IPS-20b (cell line): ENCODE data around the gene CROT.
"Not testable (repeated sequence)": the region's sequence is repeated elsewhere in the genome, so short reads cannot be mapped to it uniquely, and the experiment has no call there.

ENCODE experiments used
- H3K27ac ChIP-seq: one replicate; pipeline ENCODE4 v1.5.1; 2013; ENCODE audit warnings: low read length
- H3K27me3 ChIP-seq: 2 replicates; pipeline ENCODE4 v1.6.1; 2013; ENCODE audit warnings: mild to moderate bottlenecking, low read length, inconsistent platforms; ENCODE audit not compliant: insufficient read depth
- H3K36me3 ChIP-seq: 2 replicates; pipeline ENCODE4 v1.6.1; 2013; ENCODE audit warnings: low read depth, mild to moderate bottlenecking, inconsistent platforms, low read length, moderate library complexity; ENCODE audit not compliant: insufficient read depth
- H3K4me1 ChIP-seq: 2 replicates; pipeline ENCODE4 v1.6.1; 2013; ENCODE audit warnings: mild to moderate bottlenecking, control low read depth, inconsistent platforms, low read length, moderate library complexity; ENCODE audit not compliant: insufficient read depth
- H3K4me3 ChIP-seq: 2 replicates; pipeline ENCODE4 v1.5.1; 2013; ENCODE audit warnings: mild to moderate bottlenecking, low read length, inconsistent platforms
- H3K9ac ChIP-seq: 2 replicates; pipeline ENCODE4 v1.6.1; 2013; ENCODE audit warnings: low read depth, mild to moderate bottlenecking, inconsistent platforms, low read length, moderate library complexity
- H3K9me3 ChIP-seq: 2 replicates; pipeline ENCODE4 v1.6.1; 2013; ENCODE audit warnings: mild to moderate bottlenecking, low read depth, low read length, inconsistent platforms; ENCODE audit not compliant: insufficient read depth

Gene CROT, protein sequence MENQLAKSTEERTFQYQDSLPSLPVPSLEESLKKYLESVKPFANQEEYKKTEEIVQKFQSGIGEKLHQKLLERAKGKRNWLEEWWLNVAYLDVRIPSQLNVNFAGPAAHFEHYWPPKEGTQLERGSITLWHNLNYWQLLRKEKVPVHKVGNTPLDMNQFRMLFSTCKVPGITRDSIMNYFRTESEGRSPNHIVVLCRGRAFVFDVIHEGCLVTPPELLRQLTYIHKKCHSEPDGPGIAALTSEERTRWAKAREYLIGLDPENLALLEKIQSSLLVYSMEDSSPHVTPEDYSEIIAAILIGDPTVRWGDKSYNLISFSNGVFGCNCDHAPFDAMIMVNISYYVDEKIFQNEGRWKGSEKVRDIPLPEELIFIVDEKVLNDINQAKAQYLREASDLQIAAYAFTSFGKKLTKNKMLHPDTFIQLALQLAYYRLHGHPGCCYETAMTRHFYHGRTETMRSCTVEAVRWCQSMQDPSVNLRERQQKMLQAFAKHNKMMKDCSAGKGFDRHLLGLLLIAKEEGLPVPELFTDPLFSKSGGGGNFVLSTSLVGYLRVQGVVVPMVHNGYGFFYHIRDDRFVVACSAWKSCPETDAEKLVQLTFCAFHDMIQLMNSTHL

DNA sequence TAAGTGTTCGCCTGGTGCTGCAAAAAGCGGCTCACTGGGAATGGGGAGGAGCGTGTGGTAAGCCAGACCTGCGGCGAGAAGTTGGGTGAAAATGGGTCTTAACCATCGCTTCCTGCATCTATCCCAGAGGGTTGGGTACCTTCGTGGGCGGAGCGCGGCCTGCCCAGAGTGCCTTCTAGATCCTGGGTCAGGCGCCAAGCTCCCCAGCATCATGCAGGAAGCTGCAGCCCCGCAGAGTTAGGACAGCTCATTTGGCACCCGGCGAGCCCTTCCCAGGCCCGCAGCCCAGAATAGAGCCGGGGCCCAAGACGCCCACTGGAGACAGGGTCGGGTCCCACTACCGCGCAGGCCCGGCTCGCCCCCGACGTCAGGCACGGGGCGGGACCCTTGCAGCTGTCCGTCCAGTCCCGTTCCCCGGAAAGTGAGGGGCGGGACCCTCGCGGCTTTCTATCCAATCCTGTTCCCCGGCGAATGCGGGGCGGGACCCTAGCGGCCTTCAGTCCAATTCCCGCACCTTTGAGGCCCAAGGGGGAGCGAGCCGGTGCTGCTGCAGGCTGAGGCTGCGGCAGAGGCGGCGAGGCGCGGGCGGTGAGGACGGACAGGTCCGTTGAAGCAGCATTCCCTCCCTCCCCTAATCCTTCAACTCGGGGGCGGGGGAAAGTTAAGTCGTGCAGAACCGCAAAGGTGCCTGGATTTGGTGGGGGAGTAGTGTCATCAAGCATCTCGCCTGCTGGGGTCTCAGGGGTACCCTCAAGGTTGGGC, at the start of gene CROT:
Gene CROT, plus strand, starts transcription at position 499 of the 762 bp plus-strand sequence. CDS start 3,405 bp downstream, outside the sequence.
- peaks cover 2% of the 10 kb centered on the region for H3K9me3 ChIP-seq
- peaks cover 6% of the 10 kb centered on the region; the same call in 1 of the 2 replicates for H3K27me3 ChIP-seq
- peaks cover 19% of the 10 kb centered on the region; the same call in 1 of the 2 replicates for H3K4me1 ChIP-seq
- H3K4me3 ChIP-seq = peak within 1 kb of the TSS; percentile 82
- H3K27ac ChIP-seq = no peak within 1 kb of the TSS
- peaks cover 13% of the 10 kb centered on the region; the same call in 1 of the 2 replicates for H3K36me3 ChIP-seq
- H3K9ac ChIP-seq = peak within 1 kb of the TSS; percentile 60; the same call in 1 of the 2 replicates

DNA sequence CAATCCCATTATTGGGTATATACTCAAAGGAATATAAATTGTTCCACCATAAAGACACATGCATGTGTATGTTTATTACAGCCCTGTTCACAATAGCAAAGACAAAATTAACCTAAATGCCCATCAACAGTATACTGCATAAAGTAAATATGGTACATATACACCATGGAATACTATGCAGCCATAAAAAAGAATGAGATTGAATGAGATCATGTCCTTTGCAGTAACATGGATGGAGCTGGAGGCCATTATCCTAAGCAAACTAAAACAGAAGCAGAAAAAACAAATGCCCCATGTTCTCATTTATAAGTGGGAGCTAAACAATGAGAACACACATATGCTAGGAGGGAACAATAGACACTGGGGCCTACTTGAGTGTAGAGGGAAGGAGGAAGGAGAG, 44.7 kb upstream of the CROT start:
- Histone ChIP-seq H3K27ac (no peak overlapping the region), H3K4me1 (no peaks in the 10 kb centered on the region), H3K27me3 (no peaks in the 10 kb centered on the region), H3K9ac (no peak overlapping the region), H3K36me3 (no peaks in the 10 kb centered on the region), H3K9me3 (peaks cover 4% of the 10 kb centered on the region), H3K4me3 (no peak overlapping the region)

DNA sequence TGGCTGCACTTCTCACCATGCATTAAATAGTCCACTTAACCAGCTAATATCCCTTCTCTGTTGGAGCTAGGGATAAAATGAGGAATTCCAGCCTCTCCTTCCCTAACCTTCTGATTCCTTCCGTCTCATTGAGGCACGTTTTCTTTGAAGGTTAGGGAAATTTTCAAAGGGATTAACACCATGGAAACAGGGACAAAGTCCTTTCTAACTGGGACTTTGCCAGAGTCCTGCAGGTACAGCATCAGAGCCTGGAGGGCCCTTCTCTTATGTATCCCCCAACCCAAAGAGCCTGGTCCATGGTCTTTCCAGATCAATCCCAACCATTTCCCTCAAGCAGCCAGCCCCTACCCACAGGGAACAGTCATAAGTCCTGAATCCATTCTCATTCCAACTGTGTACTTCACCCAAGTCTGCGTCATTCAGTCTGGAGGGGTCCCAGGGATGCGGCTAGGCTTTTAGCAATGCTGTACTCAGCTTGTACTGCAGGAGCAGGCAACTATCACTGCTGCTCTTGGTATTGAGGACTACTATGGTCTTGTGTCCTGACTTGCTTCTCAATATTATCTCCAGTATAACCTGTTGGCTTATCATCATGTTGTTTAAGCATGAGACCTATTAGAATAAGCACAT, 34.6 kb upstream of the CROT start:
- Histone ChIP-seq H3K27ac (no peak overlapping the region), H3K4me3 (no peak overlapping the region), H3K36me3 (no peaks in the 10 kb centered on the region), H3K4me1 (no peaks in the 10 kb centered on the region), H3K9me3 (no peaks in the 10 kb centered on the region), H3K9ac (no peak overlapping the region), H3K27me3 (no peaks in the 10 kb centered on the region)

DNA sequence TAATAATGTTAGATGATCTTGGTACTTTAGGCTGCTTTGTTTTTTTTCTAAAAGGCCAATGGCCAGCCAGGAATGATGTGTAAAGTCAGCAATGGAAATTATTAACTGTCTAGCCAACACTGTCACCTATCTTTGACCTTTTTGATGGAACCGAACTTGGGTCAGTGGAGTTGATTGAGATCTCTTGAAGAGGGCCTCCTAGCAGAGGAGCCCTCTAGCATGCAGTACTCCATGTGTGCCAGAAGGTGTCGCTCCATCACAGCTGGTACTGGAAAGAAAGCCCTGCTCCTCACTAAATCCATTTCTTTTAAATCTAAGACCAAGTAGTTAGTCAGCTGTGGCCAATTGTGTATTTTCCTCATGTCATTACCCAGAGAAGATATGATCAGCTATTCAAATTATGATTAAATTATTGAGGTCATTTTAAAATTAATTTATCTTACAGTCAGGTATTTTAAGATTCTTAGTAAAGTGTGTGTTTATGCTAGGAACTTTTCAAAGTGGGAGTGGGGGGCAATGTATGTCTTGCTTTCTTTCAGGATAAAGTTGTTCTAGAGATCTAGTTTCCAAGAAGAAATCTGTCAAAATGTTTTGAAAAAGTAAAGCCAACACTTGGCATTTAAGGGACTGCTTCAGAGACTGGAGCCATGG, 33.1 kb upstream of the CROT start:
- Histone ChIP-seq H3K4me1 (no peaks in the 10 kb centered on the region), H3K27ac (no peak overlapping the region), H3K4me3 (no peak overlapping the region), H3K27me3 (no peaks in the 10 kb centered on the region), H3K9me3 (no peaks in the 10 kb centered on the region), H3K9ac (no peak overlapping the region), H3K36me3 (no peaks in the 10 kb centered on the region)

DNA sequence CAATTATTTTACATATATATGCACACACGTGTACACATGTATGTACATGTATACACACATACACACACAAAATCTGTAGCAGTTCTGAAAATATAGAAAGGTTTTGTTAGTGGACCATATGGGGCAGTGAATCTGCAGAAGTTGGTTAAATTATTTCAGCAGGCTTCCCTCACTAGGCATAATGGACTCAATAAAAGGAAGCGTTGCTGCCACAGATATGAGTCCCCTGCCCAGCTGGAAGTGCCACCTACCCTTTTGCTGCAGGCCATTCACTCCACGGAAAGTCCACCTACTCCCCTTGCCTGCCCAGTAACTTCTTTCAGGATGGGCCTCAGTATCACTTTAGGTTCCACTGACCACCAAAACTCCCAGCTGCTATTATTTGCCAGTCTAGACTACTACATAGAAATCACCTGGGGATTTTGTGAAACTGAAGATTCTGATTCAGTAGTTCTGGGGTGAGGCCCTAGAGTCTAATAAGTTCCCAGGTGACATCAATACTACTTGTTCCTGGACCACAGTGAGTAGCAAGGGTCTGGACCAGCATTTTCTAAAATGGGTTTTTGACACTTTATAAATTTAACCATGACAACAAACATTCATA, 29.3 kb upstream of the CROT start:
- no peaks in the 10 kb centered on the region for H3K4me1 ChIP-seq
- no peak overlapping the region for H3K27ac ChIP-seq
- H3K27me3 ChIP-seq = no peaks in the 10 kb centered on the region
- no peaks in the 10 kb centered on the region for H3K36me3 ChIP-seq
- H3K9me3 ChIP-seq = no peaks in the 10 kb centered on the region; the same call in 1 of the 2 replicates
- no peak overlapping the region for H3K9ac ChIP-seq
- H3K4me3 ChIP-seq = no peak overlapping the region

DNA sequence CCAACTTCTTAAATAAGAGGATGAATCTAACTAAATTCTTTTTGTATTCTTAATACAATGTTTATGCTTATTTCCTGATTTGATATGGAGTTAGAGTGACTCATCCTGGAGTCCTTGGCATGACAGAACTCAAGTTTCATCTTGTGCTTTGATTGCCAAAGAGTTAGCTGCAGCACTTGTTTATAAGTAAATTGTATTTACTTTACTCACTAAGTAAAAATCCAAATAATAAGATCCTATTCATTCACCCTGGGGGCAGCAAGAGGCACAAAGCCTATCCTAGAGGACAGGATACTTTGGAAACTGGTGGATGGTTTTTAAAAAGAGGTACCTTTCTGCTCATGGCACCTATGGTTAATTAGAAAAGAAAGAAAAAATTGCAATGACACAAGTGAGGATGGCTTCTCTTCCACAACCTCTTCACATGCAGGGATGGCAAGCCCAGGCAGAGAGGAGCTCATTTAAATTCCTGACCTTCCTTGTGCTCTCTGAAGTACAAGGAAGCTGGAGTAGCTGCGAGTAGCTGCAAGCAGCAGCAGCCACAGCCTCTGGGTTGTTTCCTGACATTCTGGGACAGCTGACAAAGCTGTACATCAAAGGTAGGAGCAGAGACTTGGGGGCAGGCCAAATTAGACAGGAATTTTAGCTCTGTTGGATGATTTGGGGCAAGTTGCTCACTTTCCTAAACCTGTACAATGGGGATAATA, 28.5 kb upstream of the CROT start:
- Histone ChIP-seq H3K36me3 (no peaks in the 10 kb centered on the region), H3K9ac (no peak overlapping the region), H3K9me3 (no peaks in the 10 kb centered on the region; the same call in 1 of the 2 replicates), H3K27me3 (no peaks in the 10 kb centered on the region), H3K4me3 (no peak overlapping the region), H3K4me1 (no peaks in the 10 kb centered on the region), H3K27ac (no peak overlapping the region)

DNA sequence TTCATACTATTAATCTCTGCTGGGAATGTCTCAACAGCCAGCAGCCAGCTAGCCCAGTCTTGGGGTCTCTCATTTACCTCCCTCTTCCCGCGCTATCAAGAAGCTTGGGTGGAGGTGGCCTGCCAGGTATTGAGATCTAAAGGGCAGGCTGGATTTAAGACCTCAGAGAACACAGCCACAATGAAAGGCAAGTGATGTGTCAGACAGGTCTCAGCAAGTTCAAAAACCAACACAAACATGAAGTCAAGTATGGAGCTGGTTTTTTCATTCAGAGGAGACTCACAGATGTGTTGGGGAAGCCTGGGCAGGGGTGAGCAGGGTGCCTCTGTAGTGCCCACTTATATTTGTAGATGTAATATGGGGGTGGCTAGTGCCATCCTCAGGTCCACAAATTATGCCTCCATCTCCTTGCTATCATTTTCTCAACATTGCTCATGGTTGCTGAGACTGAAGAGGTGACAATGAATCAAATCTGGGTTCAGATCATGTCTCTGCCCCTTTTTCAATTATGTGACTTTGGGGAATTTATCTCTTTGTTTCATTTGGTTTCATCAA, 27.7 kb upstream of the CROT start:
- Histone ChIP-seq H3K4me1 (no peaks in the 10 kb centered on the region), H3K4me3 (no peak overlapping the region), H3K27ac (no peak overlapping the region), H3K36me3 (no peaks in the 10 kb centered on the region), H3K9ac (no peak overlapping the region), H3K27me3 (no peaks in the 10 kb centered on the region), H3K9me3 (peaks cover 7% of the 10 kb centered on the region; the same call in 1 of the 2 replicates)

DNA sequence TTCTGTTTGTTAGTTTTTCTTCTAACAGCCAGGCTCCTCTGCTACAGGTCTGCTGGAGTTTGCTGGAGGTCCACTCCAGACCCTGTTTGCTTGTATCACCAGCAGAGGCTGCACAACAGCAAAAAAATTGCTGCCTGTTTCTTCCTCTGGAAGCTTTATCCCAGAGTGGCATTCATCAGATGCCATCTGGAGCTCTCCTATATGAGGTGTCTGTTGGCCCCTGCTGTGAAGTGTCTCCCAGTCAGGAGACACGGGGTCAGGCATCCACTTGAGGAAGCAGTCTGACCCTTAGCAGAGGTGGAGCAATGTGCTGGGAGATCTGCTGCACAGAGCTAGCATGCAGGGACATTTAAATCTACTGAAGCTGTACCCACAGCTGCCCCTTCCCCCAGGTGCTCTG, 26.7 kb upstream of the CROT start:
- no peaks in the 10 kb centered on the region for H3K27me3 ChIP-seq

DNA sequence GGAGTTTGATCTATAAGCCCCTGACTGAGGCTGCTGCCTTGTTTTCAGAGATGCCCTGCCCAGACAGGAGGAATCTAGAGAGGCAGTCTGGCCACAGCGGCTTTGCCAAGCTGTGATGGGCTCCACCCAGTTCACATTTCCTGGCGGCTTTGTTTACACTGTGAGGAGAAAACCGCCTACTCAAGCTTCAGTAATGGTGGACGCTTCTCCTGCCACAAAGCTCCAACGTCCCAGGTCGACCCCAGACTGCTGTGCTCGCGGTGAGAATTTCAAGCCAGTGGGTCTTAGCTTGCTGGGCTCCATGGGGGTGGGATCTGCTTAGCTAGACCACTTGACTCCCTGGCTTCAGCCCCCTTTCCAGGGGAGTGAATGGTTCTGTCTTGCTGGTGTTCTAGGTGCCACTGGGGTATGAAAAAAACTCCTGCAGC, 26.3 kb upstream of the CROT start:
- not testable (repeated sequence) for H3K4me1 ChIP-seq, H3K36me3 ChIP-seq, H3K27ac ChIP-seq, H3K4me3 ChIP-seq, H3K27me3 ChIP-seq, H3K9ac ChIP-seq
- H3K9me3 ChIP-seq = peaks cover 20% of the 10 kb centered on the region

More for the DNA sequence above, 26.7 kb upstream of the CROT start:
- Histone ChIP-seq H3K4me3 (no peak overlapping the region), H3K9ac (no peak overlapping the region), H3K4me1 (no peaks in the 10 kb centered on the region), H3K27ac (no peak overlapping the region), H3K36me3 (peaks cover 6% of the 10 kb centered on the region; the same call in 1 of the 2 replicates), H3K9me3 (peaks cover 16% of the 10 kb centered on the region)

DNA sequence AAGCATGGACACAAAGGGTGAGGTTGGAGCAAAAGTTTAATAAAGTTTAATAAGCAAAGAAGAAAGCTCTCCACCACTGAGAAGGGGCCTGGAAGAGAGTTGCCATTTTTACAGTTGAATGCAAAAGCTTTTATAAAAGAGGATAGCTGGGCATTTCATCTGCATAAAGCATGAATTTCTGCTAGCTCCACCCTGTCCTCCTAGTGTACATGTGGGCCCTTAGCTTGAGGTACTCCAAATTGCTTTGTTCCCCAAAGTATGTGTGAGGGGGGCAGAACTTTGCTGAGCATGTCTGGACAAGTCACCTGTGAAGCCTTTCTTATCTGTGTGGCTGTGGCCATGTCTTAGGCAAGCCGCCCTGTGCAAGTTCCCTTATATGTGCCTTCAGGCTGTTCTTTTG, 22.6 kb upstream of the CROT start:
- H3K27ac ChIP-seq = no peak overlapping the region
- no peaks in the 10 kb centered on the region for H3K27me3 ChIP-seq
- peaks cover 55% of the 10 kb centered on the region for H3K9me3 ChIP-seq
- no peak overlapping the region for H3K9ac ChIP-seq
- peaks cover 11% of the 10 kb centered on the region; the same call in 1 of the 2 replicates for H3K36me3 ChIP-seq
- no peak overlapping the region for H3K4me3 ChIP-seq
- H3K4me1 ChIP-seq = no peaks in the 10 kb centered on the region
